H9 (cell line): Measurements from ENCODE around the gene FXYD3. TPM values are rescaled to one million over a fixed set of nuclear protein-coding genes. Genes with fewer than 3 reads are reported as not detected.

ENCODE experiments used
- DNase-seq: peaks from one replicate; pipeline ENCODE4 v3.0.0-alpha.2; 2017
- H2AFZ ChIP-seq: one replicate; pipeline ENCODE4 v1.6.1; 2013; ENCODE audit warnings: mild to moderate bottlenecking, low read length, control low read depth, moderate library complexity
- H2AK5ac ChIP-seq: 2 replicates; pipeline ENCODE4 v1.6.1; 2013; ENCODE audit warnings: low read length, control low read depth, mixed read lengths; ENCODE audit not compliant: insufficient read length
- H2BK120ac ChIP-seq: one replicate; pipeline ENCODE4 v1.6.1; 2013; ENCODE audit warnings: low read depth, mild to moderate bottlenecking, low read length, control low read depth, inconsistent platforms; ENCODE audit not compliant: poor library complexity, severe bottlenecking
- H2BK12ac ChIP-seq: 2 replicates; pipeline ENCODE4 v1.6.1; 2013; ENCODE audit warnings: low read length, control low read depth, mixed read lengths, low read depth; ENCODE audit not compliant: insufficient read length
- H2BK15ac ChIP-seq: 2 replicates; pipeline ENCODE4 v1.6.1; 2013; ENCODE audit warnings: low read depth, low read length, control low read depth
- H2BK20ac ChIP-seq: one replicate; pipeline ENCODE4 v1.6.1; 2013; ENCODE audit warnings: low read depth, mild to moderate bottlenecking, low read length, control low read depth, inconsistent platforms; ENCODE audit not compliant: poor library complexity, severe bottlenecking
- H2BK5ac ChIP-seq: 2 replicates; pipeline ENCODE4 v1.6.1; 2013; ENCODE audit warnings: low read length, control low read depth, mixed read lengths; ENCODE audit not compliant: insufficient read length
- H3K14ac ChIP-seq: 2 replicates; pipeline ENCODE4 v1.6.1; 2013; ENCODE audit warnings: low read length, control low read depth; ENCODE audit not compliant: insufficient read depth
- H3K18ac ChIP-seq: 2 replicates; pipeline ENCODE4 v1.6.1; 2013; ENCODE audit warnings: low read depth, mild to moderate bottlenecking, mixed read lengths, low read length, control low read depth; ENCODE audit not compliant: insufficient read length
- H3K23ac ChIP-seq: 2 replicates; pipeline ENCODE4 v1.6.1; 2013; ENCODE audit warnings: low read length, control low read depth, mixed read lengths, low read depth; ENCODE audit not compliant: insufficient read length
- H3K23me2 ChIP-seq: 2 replicates; pipeline ENCODE4 v1.6.1; 2013; ENCODE audit warnings: low read depth, mild to moderate bottlenecking, mixed read lengths, low read length, control low read depth; ENCODE audit not compliant: insufficient read length, poor library complexity, severe bottlenecking
- H3K27ac ChIP-seq: 2 replicates; pipeline ENCODE4 v1.5.1; 2013; ENCODE audit warnings: low read length, control low read depth, mixed read lengths, low read depth; ENCODE audit not compliant: insufficient read length
- H3K27me3 ChIP-seq: 2 replicates; pipeline ENCODE4 v1.6.1; 2013; ENCODE audit warnings: low read length, control low read depth, inconsistent platforms; ENCODE audit not compliant: insufficient read depth
- H3K4ac ChIP-seq: 2 replicates; pipeline ENCODE4 v1.6.1; 2013; ENCODE audit warnings: low read depth, mild to moderate bottlenecking, control low read depth, inconsistent platforms, low read length, moderate library complexity
- H3K4me1 ChIP-seq: 2 replicates; pipeline ENCODE4 v1.6.1; 2013; ENCODE audit warnings: low read length, control low read depth, inconsistent platforms; ENCODE audit not compliant: insufficient read depth
- H3K4me2 ChIP-seq: 2 replicates; pipeline ENCODE4 v1.6.1; 2013; ENCODE audit warnings: low read length, control low read depth, mixed read lengths; ENCODE audit not compliant: insufficient read length, insufficient read depth
- H3K56ac ChIP-seq: 2 replicates; pipeline ENCODE4 v1.6.1; 2013; ENCODE audit warnings: low read depth, mild to moderate bottlenecking, mixed read lengths, low read length, control low read depth; ENCODE audit not compliant: insufficient read length
- H3K79me1 ChIP-seq: 2 replicates; pipeline ENCODE4 v1.6.1; 2013; ENCODE audit warnings: low read depth, mild to moderate bottlenecking, moderate library complexity, low read length, control low read depth, inconsistent platforms; ENCODE audit not compliant: insufficient read depth, poor library complexity, severe bottlenecking
- H3K79me2 ChIP-seq: 2 replicates; pipeline ENCODE4 v1.6.1; 2013; ENCODE audit warnings: low read length, control low read depth, inconsistent platforms; ENCODE audit not compliant: insufficient read depth
- H3K9ac ChIP-seq: 2 replicates; pipeline ENCODE4 v1.6.1; 2013; ENCODE audit warnings: low read length, control low read depth, mixed read lengths; ENCODE audit not compliant: insufficient read length; ENCODE audit errors: extremely low read depth
- H3K9me3 ChIP-seq: one replicate; pipeline ENCODE4 v1.6.1; 2013; ENCODE audit warnings: low read depth, low read length, inconsistent platforms; ENCODE audit not compliant: control insufficient read depth
- H3T11ph ChIP-seq: one replicate; pipeline ENCODE4 v1.6.1; 2013; ENCODE audit warnings: mild to moderate bottlenecking, low read length, control low read depth, inconsistent platforms
- H4K20me1 ChIP-seq: one replicate; pipeline ENCODE4 v1.6.1; 2013; ENCODE audit not compliant: control insufficient read depth, insufficient read length, insufficient read depth
- H4K5ac ChIP-seq: 2 replicates; pipeline ENCODE4 v1.6.1; 2013; ENCODE audit warnings: low read depth, mild to moderate bottlenecking, mixed read lengths, low read length, control low read depth; ENCODE audit not compliant: insufficient read length
- H4K8ac ChIP-seq: replicated peaks from 2 replicates; pipeline ENCODE4 v1.6.1; 2013; ENCODE audit warnings: low read length, control low read depth, mixed read lengths, low read depth; ENCODE audit not compliant: insufficient read length
- H4K91ac ChIP-seq: 2 replicates; pipeline ENCODE4 v1.6.1; 2013; ENCODE audit warnings: low read depth, mild to moderate bottlenecking, moderate library complexity, mixed read lengths, low read length, control low read depth; ENCODE audit not compliant: insufficient read length
- H3K27ac Mint-ChIP-seq, 3 experiments: 2 replicates in 2 of 3; 3 replicates in 1 of 3; pipeline ENCODE4 v1.8.0; 2020 to 2021; ENCODE audit warnings: mixed read lengths in 3 of 3, mild to moderate bottlenecking in 1 of 3, moderate library complexity in 1 of 3
- H3K27me3 Mint-ChIP-seq: 2 replicates; pipeline ENCODE4 v1.8.0; 2021; ENCODE audit warnings: low read depth, mild to moderate bottlenecking, moderate library complexity, mixed read lengths
- H3K36me3 Mint-ChIP-seq, 3 experiments: 2 replicates in 2 of 3; 3 replicates in 1 of 3; pipeline ENCODE4 v1.8.0; 2020 to 2021; ENCODE audit warnings: low read depth in 3 of 3, mixed read lengths in 3 of 3; ENCODE audit not compliant: insufficient read depth in 1 of 3
- H3K4me1 Mint-ChIP-seq, 2 experiments: 2 replicates each; pipeline ENCODE4 v1.8.0; 2020; ENCODE audit warnings: mixed read lengths in 2 of 2
- H3K4me3 Mint-ChIP-seq, 2 experiments: 2 replicates in 1 of 2; 3 replicates in 1 of 2; pipeline ENCODE4 v1.8.0; 2020 to 2021; ENCODE audit warnings: mild to moderate bottlenecking in 2 of 2, mixed read lengths in 2 of 2, moderate library complexity in 1 of 2
- H3K9me3 Mint-ChIP-seq, 2 experiments: 2 replicates in 1 of 2; 3 replicates in 1 of 2; pipeline ENCODE4 v1.8.0; 2020; ENCODE audit warnings: mild to moderate bottlenecking in 2 of 2, mixed read lengths in 2 of 2, moderate library complexity in 1 of 2
- WGBS: extraction: QIAGEN DNeasy Blood & Tissue Kit; methylation state at CpG from one replicate; pipeline ENCODE4 v1.1.7; 2013; ENCODE audit warnings: missing lambda C conversion rate, low lambda C conversion rate, mixed read lengths; ENCODE audit not compliant: insufficient read length; ENCODE audit errors: extremely low coverage; 5-methylcytosine and 5-hydroxymethylcytosine counted together
- total RNA-seq: library from RNA; stranded (reverse); gene quantifications from 2 replicates; pipeline ENCODE4 v1.2.1, GENCODE V29; 2021
- TF ChIP-seq, protein P1 (sequence below): fragments of 200-600 bp; sonication (generic); conservative IDR thresholded peaks from 3 replicates; pipeline ENCODE4 v1.8.0; 2021; ENCODE audit warnings: antibody characterized with exemption, mild to moderate bottlenecking

FXYD3 gene
- total RNA-seq, 1 experiment from 2014 or later, result 1.5 TPM

DNA sequence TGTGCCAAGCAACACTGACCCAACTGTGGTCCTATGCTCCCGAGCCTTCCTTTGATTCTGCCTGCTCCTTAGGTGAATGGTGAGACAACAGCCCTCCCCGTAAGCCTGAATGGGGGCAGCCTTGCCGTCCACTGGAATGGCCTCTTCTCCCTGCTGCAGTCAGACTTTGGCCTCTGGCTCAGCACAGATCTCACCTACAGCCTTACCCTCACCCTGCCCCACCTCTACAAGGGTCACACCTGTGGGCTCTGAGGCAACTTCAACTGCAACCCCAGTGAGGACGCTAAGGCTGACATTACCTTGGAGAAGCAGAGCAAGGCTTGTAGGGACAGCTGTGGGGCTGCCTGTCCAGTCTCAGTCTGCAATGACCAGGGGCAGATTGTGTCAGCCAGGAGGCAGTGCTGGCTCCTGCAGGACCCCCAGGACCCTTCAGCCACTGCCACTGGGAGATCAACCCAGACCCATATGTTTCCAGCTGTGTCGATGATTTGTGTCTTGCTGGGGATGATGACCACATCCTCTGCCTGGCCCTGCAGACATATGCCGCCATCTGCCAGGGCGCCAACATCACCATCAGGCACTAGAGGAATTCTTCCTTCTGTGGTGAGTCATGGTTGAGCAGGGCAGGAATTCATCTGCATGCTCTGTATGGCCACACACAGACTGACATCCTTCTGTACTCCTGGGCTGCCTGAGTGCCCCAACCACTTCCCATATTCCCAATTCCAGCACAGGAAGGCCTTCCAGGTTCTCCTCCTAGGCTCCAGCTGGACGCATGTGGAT lies 27.3 kb upstream of the FXYD3 start:
- Histone ChIP-seq H4K91ac (no peak overlapping the region), H2BK5ac (no peak overlapping the region), H3K23me2 (no peaks in the 10 kb centered on the region), H3K4ac (no peak overlapping the region), H2AK5ac (no peak overlapping the region), H4K8ac (no peak overlapping the region), H2BK12ac (no peak overlapping the region), H4K20me1 (peaks cover 2% of the 10 kb centered on the region), H4K5ac (no peak overlapping the region), H3K4me2 (no peak overlapping the region), H2BK15ac (no peak overlapping the region), H3K4me1 (no peaks in the 10 kb centered on the region; the same call in 1 of the 2 replicates), H2BK120ac (no peak overlapping the region), H3K9me3 (no peaks in the 10 kb centered on the region), H3K79me1 (no peaks in the 10 kb centered on the region), H3K9ac (no peak overlapping the region), H3K23ac (no peak overlapping the region), H3K27ac (no peak overlapping the region), H3K56ac (no peak overlapping the region), H3T11ph (no peak overlapping the region), H3K18ac (no peak overlapping the region), H2BK20ac (no peak overlapping the region), H3K79me2 (no peaks in the 10 kb centered on the region), H3K27me3 (no peaks in the 10 kb centered on the region), H3K14ac (no peak overlapping the region; the same call in 1 of the 2 replicates), H2AFZ (no peak overlapping the region)
- Mint-ChIP-seq H3K4me1 (peaks cover 14 to 24% of the 10 kb centered on the region in 2 experiments), H3K4me3 (no peak overlapping the region), H3K27ac (no peak overlapping the region), H3K9me3 (no peaks in the 10 kb centered on the region), H3K27me3 (no peaks in the 10 kb centered on the region; the same call in 1 of the 2 replicates), H3K36me3 (no peaks in the 10 kb centered on the region)
- TF ChIP-seq, protein P1, sequence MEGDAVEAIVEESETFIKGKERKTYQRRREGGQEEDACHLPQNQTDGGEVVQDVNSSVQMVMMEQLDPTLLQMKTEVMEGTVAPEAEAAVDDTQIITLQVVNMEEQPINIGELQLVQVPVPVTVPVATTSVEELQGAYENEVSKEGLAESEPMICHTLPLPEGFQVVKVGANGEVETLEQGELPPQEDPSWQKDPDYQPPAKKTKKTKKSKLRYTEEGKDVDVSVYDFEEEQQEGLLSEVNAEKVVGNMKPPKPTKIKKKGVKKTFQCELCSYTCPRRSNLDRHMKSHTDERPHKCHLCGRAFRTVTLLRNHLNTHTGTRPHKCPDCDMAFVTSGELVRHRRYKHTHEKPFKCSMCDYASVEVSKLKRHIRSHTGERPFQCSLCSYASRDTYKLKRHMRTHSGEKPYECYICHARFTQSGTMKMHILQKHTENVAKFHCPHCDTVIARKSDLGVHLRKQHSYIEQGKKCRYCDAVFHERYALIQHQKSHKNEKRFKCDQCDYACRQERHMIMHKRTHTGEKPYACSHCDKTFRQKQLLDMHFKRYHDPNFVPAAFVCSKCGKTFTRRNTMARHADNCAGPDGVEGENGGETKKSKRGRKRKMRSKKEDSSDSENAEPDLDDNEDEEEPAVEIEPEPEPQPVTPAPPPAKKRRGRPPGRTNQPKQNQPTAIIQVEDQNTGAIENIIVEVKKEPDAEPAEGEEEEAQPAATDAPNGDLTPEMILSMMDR, result no peak
- DNase-seq, result no peak
- WGBS, result no CpG with 5 or more reads among the region's 8 CpGs
